ENCODE results near the gene PLCXD3.
"Not testable (repeated sequence)": the region's sequence is repeated elsewhere in the genome, so short reads cannot be mapped to it uniquely, and the experiment has no call there.

The PLCXD3 gene

DNA sequence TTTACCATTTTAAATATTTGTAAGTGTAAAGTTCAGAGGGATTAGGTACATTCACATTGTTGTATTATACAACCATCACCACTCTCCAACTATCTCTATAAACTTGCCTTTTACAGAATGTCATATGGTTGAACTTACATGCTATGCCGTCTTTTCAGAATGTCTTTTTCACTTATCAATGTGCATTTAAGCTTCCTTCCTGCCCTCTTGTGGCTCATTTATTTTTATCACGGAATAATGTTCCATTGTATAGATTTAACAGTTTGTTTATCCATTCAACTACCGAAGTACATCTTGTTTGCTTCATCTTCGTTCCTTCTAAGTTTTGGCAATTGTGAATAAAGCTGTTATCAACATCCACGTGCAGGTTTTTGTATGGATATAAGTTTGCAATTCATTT, 163.8 kb downstream of the PLCXD3 start:
- DNase-seq (ENCODE audit: low read depth), result no peak

DNA sequence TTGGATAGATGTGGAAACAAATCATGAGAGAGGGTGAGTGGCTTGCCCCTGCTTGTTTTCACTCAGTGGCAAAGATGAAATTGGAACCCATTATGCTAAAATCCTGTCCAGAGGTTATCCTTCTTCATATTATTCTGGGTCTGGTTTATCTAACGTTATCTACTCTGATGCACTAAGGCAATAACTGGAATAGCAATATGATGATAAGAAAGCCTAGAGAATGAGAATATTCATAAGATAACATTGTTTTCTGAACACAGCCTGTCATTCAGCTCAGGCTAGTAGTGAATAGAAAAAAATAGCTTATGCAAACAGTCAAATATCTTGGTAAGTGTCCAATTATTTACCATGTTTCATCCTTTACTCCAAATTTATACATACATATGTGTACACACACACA, 165.1 kb downstream of the PLCXD3 start:
- no peak for DNase-seq (ENCODE audit: low read depth)

DNA sequence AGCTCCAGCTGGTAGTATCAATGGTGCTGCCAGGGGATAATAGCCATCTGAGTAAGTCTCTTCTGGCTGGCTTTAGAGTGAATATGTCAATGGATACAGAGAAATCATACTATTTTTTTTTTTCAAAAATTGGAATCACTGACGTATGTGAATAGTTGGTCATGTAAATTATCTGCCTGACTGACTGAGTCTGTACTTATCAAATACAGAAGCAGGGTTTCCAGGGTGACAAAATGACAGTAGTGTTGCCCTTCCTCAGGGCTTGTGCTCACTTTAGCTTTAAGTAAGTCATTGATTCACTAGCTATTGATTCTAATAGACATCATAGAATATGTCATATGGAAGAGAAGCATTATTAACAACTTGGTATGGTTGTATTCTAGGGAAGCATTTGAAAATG, 171.1 kb downstream of the PLCXD3 start:
- DNase-seq (ENCODE audit: low read depth), result no peak

DNA sequence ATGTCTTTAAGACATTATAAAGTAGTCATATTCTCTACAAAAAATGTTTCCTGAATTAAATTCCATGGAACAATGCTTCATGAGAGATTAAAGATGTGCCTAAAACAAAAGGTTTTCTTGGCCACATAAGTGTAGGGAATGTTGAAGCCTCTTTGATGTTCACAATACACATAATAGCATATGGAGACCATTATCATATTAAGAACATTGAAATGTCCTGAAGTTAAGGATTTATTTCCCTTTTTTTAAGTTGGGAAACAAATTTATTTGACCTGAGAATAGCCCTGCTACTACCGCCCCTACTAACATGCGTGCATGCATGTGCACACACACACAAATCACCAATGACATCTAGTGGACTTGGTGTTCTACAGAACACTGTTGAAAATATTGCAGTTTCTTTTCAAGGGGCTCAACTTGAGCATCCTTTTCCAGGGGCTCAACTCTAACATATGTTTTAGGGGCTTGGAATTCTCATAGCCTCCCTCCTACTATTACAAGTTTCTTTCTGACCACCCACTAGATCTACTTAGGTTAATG, 172.2 kb downstream of the PLCXD3 start:
- DNase-seq (ENCODE audit: low read depth), result no peak

DNA sequence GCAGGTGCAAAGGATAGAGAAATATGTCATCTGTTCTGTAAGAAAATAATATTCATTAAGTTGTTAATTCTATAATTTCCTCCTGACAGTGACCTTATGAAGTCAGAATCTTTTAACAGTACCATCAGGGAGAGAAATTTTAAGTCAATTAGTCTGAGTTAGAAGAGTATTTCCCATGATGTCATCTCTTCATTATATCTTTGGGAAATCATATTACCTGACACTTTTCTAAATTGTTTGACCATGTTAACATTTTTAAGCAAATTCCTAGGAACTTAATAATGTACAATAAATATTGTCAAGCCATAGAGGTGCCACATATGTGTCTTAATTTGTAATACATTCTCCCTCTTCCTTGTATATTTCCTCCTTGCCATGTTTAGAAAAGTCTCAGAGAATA, 172.7 kb downstream of the PLCXD3 start:
- DNase-seq (ENCODE audit: low read depth), result no peak

DNA sequence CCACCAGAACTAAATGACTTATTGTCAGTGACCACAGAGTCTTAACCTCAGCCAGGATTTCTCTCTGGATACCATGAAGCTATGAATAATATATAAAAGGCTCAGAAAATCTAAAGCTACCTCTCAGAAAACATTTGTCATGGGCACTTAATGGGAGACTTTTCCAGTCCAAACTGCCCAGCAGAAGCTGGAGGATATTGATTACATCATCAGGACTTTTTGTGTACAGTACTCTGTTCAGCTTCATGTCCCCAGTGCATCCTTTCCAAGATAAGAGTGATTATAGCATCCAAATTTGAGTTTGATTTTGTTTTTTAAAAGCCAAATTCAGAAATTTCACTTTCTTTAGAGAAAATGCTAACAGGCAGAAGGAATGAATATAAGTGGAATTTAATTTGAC, 173.2 kb downstream of the PLCXD3 start:
- no peak for DNase-seq (ENCODE audit: low read depth)

DNA sequence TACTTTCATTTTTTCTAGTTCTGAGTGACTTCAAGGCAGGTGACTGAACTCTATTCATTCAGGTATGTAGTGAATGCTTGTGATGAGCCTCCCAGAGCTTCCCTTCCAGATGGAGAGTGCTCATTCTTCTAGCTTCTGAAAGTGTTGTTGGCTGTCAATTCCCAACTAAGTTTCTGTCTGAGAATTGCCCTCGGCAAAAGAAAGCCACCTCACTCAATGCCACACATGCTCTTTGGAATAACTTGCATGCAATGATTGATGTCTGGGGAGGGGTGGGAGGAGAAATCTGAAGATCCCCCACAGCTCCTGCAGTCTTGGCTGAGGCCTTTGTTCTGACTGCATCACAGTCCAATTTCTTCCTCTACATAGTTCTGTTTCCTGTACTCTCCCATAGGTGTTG, 173.9 kb downstream of the PLCXD3 start:
- no peak for DNase-seq (ENCODE audit: low read depth)

DNA sequence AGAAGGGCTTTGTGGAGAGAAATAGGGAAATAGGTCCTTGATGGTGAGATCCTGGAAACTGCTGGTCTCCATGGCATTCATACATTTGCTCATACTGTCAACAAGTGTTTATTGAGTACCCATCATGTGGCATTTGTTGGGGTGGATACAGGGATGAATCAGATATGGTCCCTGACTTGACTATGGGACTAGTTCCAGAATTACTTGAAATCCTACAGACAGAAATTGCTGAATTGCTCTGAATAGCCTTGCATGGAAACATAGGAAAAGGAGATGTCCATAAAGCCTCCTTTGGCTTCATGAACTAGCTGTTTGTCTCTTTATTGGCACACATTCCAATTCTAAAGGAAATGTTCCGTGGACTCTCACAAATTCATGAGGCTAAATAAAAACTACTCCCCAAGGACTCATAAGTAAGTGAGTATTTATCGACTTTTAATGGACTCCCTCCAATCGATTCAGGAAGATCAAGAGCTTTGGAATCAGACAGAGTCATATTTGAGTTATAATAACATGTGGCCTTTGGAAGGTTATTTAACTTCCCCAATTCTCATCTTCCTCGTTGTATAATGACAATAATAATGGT, 174.7 kb downstream of the PLCXD3 start:
- DNase-seq (ENCODE audit: low read depth), result no peak

DNA sequence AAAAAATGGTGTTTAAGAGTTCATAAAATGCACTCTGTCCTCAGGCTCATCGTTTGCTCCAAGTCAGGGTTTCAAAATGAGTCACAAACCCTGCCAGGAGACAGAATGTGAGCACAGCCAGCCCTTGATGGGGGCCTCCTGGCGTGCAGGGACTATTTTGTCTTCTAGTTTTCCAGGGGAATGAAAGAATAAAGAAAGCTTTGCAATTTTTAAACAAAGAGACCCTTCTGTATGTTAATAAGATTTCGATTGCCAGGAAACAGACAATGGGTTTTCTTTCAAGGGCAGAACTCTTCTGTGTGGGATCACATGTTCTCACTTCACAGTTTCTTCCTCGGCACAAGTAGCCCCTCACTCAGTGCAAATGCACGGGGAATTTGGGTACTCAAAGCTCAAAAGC, 175.6 kb downstream of the PLCXD3 start:
- DNase-seq (ENCODE audit: low read depth), result no peak

DNA sequence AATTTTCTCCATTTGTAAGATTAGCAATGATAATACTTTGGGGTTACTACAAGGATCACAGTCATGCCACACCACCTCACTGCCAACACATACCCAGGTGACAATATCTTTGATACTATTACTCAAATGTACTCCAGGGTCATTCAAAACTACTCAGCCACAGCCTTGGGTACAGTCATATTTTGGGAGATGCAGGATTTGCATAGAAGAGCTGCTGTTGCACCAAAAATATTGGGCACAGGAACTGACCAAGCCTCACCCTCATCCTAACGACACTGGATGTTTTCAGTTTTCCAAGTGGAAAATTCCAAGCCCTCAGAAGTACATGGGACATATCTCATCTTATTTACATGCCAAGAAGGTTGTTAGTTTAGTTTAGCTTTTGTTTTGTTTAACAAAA, 176.2 kb downstream of the PLCXD3 start:
- no peak for DNase-seq (ENCODE audit: low read depth)

DNA sequence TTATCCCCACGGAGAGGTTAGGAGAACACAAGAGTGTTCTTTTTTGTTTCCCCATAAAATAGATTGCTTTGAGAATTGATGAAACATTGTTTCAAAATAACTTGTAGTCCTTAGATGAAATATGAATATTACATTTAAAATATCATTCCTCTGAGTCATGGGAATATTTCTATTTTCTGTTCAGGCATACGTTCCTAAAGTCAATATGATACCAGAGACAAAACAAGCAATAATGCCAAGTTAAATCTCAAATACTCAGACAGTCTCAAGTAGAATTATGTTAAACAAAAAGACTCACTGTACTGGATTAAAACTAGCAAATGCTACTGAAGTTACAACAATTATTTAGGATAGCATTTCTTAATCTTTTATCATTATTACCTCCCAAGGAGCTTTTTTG, 185.3 kb downstream of the PLCXD3 start:
- DNase-seq (ENCODE audit: low read depth), result no peak

DNA sequence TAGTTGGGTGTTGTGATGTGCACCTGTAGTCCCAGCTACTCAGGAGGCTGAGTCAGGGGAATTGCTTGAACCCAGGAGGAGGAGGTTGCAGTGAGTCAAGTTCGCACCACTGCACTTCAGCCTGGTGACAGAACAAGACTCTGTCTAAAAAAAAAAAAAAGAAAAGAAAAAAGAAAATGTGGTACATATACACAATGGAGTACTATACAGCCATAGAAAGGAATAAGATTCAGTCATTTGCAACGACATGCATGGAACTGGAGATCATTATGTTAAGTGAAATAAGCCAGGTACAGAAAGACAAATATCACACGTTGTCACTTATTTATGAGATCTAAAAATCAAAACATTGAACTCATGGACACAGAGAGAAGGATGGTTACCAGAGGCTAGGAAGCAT, 187.6 kb downstream of the PLCXD3 start:
- DNase-seq (ENCODE audit: low read depth), result not testable (repeated sequence)

DNA sequence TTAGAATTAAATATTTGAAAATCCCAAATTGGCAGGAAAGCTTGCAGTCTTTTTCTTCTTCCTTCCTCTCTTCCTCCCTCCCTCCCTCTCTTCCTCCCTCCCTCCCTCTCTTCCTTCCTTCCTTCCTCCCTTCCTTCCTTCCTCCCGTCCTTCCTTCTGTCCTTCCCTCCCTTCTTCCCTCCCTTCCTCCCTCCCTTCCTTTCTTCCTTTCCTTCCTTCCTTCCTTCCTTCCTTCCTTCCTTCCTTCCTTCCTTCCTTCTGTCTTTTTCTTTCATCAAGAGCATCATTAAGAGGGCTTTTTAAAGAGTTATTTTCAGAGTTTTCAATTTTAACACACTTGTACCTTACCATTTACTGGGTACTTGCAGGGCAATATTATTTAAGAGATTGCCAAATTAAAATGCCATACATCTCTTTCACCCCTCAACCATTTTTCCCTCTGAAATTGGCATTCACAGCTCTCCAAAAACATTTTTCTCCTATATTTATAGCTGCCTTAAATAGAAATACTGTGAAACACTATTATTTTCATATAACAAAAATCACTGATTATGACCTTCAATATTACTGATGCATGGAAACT, 197.8 kb downstream of the PLCXD3 start:
- no peak for DNase-seq (ENCODE audit: low read depth)

DNA sequence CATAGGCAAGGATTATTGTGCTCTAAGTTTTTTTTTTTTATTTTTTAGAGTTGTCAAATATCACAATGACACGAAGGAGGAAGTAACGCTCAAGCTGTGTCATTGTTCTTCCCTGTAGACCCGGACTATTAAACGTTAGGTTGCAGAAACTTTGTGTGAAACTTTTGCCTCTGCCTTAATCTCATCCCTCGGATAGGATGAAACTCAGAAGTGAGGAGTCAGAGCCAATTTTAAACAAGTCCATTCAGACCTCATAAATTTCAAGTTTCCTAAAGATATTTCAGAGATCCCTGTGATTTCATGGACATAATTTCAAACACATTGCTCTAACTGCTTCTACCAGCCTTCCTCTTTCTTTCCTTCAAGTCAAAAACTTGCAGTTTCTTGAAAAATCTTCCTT, 198.3 kb downstream of the PLCXD3 start:
- DNase-seq (ENCODE audit: low read depth), result no peak

DNA sequence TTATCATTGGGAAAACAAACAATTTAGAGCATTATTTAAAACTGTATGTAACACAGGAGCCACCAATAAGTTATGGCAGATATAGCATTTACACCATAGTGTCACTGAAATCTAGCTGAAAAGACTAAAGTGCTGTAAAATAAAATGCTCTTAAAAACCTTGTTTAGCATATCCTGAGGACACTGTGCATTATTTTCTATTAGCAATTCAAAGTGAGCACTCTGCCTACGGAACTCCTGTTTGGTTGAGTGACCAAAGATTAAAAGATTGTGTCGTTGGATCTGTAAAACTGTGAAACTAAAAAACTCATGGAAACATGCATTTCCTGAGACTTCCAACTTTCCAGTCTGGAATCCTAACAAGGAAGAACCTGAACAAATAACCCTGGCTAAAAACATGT, 201.1 kb downstream of the PLCXD3 start:
- no peak for DNase-seq (ENCODE audit: low read depth)

DNA sequence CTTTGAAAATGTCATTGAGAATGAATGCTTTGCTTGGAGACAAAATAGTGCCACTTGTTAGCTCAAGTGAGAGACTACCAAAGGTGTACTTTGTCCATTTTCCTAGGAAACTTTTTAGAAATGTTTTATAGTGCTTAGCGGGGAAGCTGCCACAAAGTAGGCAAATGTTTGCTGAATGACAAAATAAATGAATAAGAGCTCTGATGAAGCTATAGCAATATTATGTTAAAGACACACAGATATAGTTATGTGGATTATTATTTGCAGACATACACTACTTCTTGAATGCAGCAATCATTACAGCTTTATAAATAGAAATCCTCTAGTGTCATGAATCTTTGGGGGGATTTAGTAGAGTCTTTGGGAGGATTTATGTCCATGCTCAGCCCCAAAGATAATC, 204.4 kb downstream of the PLCXD3 start:
- DNase-seq (ENCODE audit: low read depth), result no peak

DNA sequence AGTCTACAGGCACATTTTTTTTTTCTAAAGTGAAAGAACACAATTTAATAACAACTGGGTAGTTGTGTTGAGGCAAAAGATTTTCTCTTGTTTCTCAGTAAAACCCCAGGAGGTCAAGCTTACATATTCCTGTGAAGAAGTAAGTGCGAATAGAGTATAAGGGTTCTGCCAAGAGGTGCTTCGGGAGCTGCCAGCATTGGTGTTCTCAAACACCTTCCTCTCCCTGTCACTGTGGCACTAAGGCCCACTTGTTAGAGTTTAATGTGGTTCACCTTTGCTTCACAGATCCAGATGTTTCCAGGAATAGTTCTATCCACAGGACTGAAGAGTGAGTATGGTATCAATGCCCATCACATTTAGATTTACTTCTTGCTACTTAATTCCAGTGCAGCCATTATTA, 205.3 kb downstream of the PLCXD3 start:
- DNase-seq (ENCODE audit: low read depth), result no peak

DNA sequence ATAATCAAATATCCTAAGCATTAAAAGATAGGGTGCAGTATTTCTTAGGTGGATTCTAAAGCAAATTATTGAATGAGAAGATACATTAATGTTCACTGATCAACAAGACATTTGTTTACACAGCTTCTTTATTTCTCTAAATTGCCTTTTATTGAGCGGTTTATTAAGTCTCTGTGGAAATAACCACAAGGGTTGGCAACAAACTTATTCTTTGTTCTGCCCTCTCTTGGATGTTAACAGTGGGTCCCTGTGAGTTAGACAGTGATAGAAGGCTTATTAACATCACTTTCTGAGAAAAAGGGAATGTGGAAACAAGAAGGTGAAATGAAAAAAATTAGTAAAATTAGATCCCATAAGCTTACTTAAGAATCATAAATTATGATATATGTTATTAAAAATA, 214.3 kb downstream of the PLCXD3 start:
- DNase-seq (ENCODE audit: low read depth), result no peak

DNA sequence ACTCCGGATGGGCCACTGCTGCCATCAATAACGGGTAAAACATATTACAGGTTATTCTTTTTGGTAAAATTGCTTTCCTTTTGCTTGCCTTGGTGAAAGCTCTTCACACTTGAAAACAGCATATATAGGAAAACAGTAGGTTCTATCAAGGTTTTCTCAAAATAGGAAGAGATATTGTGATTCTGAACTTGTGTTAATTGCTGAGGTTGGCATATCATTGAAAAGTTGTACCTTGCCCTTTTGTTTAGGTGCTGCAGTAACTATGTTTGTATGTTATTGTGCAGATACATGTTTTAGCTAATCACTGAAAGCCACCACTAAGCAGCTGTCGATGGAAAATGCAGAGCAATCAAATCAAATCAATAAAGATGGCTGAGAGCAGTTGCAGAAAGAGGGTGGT, 219.1 kb downstream of the PLCXD3 start:
- DNase-seq (ENCODE audit: low read depth), result no peak

DNA sequence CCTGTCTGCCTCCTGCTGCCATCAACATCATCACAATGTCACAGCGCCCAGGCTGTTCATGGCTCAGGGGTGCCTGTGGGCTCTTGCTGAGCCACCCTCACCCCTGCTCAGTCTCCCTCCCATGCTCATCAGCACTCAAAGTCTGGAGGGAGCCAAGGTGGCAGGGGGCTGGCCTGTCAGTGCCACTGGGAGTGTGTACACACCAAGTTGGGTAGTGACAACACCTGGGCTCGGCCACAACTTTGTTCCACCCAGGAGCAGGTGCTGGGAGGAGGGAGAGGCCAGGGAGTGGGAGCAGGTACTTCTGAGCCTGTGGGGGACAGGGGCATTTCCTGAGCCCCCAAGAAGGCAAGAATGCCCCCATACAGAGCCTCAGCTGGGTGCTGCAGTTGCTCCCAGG, 219.6 kb downstream of the PLCXD3 start:
- DNase-seq (ENCODE audit: low read depth), result no peak

DNA sequence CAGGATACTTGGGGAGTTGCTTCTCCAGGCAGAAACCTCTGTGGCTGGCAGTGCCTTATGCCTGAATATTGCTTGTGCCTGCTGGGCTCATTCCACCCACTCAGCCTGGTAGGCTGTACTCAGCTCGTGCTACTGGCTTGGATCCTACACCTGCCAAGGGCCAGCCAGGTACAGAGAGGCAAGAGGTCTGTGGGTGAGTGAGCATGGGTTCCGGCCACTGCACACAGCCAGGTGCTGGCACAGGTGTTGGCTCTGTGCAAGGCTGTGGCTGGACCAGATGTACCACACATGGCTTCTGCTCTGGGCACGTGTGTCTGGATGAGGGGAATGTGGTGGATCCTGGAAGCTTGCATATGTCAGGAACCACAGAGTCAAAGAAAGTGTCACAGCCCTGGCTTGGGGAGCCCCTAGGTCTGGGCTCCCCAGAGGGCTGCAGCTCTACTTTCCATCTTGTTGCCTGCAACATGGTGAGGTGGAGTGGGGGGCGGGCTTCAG, 220.4 kb downstream of the PLCXD3 start:
- no peak for DNase-seq (ENCODE audit: low read depth)

DNA sequence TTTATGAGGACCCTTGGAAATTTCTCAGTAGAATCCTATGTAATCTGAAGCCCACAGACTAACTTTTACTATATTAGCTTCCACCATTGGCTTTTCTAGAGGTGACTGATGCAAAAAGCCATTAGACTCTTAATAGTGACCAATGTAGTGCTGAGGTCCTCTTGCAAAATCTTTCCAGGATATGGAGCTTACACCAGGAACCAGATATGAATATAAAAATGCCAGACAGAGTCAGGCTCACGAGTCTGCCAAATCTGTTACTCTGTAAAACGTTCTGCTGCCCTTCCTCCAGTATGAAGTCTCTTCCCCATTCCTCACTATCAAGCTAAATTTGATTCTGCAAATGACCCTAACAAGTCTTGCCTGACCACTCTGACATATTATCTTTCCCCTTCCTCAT, 223.7 kb downstream of the PLCXD3 start:
- DNase-seq (ENCODE audit: low read depth), result no peak

DNA sequence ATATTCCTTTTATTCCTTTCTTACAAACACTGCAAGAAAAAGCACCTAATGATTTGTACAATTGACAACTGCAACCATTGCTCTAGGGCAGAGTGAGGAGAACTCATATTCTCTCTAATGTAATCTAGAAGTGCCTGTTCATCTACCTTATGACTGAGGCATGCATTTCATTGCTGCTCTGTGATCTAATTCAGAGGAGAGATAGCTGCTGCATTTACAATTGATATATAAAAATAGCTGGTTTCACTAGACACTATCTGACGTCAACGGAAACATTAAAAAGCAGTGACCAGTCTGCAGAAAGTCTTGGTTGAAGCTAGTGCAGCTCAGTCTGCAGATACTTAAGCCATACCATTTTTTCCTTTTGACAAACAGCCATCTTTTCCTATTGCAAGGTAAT, 224.2 kb downstream of the PLCXD3 start:
- no peak for DNase-seq (ENCODE audit: low read depth)

DNA sequence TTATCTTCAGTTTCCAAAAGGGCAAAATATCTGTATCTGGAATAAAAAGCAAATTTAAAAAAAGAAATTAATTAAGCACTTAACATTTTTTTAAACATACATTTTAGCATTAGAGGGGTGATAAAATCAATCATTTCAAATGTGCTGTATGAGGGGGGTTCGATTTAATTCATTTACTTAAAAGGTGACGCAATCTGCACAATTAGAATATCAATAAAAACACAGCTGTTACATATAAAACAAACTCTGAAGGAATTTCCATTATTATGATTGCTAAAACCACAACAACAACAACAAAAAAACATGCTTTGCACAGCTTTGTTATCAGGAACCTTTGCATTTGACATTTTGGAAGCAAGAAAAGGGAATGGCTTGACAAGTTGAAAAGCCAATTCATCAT, 225.5 kb downstream of the PLCXD3 start:
- no peak for DNase-seq (ENCODE audit: low read depth)
